Stimulated activated naive CD4-positive, alpha-beta T cell treated with Interleukin-2 at 50 U/mL for 16 hours (primary cell): ENCODE results near the gene ISOC2.

Experiments used
- DNase-seq: peaks from one replicate; lab custom pipeline; 2025; lab: John Stamatoyannopoulos, UW

ISOC2 gene

GRCh38 chr19:55489711-55490477, 28.5 kb upstream of the ISOC2 start:
- no peak for DNase-seq

GRCh38 chr19:55488986-55489710, 27.7 kb upstream of the ISOC2 start:
- DNase-seq, result no peak

DNA sequence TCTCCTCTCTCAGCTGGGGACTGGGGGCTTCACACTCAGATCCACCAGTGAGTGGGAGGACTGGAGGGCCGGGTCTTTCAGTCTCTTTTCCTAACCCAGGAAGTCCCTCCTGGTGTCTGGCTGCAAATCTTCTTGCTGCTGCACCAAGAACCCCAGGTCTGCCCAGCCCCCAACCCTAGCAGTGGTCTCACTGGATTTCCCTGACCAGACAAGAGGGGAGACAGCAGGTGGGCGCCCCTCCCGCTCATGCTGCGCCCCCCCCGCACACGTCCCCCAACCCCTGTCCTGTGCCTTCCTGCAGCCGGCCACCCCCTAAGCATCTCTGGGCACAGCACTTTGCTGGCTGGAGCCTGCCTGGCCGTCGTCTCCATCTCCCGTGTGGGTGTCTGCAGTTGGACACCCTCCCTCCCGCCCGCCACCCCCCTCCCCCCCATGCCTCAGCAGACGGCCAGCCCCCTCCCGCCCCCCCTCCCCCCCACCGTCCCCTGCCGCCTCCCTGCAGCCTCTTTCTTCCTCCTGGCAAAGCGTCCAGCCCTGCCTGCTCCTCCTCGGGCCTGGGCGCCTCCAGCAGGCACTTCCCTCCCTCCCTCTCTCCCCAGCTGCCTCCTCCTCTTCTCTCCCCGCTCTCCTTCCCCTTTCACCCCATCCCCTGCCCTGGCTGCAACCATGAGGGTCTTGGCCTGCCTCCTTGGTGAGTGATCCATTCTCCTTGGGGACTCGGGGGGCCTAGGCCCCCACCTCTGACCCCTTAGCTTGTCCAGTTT, 26.7 kb upstream of the ISOC2 start, which contains the start of gene SSC5D:
Gene SSC5D, plus strand, starts transcription at position 513 of the 764 bp plus-strand sequence. Its CDS starts 154 bp downstream, at position 667.
- no peak for DNase-seq

- DNase-seq, result peak; percentile 35
Measured at GRCh38 chr19:55486971-55487923, 25.8 kb upstream of the ISOC2 start.

DNA sequence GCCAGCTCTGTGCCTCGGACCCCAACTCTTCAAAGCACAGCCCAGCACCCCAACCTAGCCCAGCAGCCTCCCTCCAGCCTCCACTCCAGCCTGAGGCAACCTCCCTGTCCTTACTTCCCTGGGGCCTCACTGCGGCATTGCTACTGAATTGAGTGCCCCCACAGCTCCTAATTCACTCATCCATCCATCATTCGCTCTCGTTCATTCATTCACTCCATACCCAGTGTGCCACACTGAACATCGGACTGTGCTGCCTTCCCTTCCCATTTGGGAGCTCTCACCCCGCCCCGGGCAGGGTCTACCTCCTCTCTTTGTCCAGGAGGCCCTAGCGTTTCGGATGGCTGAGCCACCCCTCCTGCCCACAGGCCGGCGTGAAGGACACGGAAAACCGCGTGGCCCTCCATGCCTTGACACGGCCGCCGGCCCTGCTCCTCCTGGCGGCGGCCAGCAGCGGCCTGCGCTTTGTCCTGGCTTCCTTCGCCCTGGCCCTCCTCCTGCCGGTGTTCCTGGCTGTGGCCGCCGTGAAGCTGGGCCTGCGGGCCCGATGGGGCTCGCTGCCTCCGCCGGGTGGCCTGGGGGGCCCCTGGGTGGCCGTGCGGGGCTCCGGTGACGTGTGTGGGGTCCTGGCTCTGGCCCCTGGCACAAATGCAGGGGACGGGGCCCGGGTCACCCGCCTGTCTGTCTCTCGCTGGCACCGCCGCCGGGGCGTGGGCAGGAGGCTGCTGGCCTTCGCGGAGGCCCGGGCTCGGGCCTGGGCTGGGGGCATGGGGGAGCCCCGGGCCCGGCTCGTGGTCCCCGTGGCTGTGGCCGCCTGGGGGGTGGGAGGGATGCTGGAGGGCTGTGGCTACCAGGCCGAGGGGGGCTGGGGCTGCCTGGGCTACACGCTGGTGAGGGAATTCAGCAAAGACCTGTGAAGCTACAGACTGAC, 24.9 kb upstream of the ISOC2 start:
- DNase-seq, result no peak

DNA sequence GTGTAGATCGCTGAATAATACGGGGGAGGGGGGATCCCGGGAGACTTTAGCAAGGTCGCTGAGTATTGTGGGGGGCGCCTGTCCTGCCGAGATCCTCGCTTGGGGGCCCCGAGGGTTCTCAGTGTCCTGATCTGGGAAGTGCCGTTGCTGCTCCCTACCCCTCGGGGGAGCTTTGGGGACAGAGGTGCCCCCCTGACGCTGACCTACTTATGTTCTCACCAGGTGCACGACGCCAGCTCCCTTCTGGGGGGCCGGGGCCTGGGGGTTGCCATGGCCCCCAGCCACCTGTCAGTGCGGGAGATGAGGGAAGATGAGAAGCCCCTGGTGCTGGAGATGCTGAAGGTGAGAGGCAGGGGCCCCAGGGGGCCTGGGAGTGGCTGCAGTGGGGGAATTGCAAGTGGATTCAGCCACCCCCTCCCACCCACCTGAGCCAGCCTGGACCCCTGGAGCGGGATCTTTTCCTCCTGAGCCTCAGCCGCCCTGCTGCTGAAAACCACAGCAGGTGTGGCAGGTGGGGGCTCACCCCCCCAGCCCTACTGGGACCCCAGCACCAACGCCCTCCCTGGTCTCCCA, 24.1 kb upstream of the ISOC2 start:
- DNase-seq, result no peak

- DNase-seq, result peak; percentile 52
Measured at GRCh38 chr19:55484593-55485438, 23.4 kb upstream of the ISOC2 start, which contains the start of gene NAT14. Gene NAT14, plus strand, starts transcription at chr19:55485188. Its CDS starts 521 bp downstream, at chr19:55485709.

DNA sequence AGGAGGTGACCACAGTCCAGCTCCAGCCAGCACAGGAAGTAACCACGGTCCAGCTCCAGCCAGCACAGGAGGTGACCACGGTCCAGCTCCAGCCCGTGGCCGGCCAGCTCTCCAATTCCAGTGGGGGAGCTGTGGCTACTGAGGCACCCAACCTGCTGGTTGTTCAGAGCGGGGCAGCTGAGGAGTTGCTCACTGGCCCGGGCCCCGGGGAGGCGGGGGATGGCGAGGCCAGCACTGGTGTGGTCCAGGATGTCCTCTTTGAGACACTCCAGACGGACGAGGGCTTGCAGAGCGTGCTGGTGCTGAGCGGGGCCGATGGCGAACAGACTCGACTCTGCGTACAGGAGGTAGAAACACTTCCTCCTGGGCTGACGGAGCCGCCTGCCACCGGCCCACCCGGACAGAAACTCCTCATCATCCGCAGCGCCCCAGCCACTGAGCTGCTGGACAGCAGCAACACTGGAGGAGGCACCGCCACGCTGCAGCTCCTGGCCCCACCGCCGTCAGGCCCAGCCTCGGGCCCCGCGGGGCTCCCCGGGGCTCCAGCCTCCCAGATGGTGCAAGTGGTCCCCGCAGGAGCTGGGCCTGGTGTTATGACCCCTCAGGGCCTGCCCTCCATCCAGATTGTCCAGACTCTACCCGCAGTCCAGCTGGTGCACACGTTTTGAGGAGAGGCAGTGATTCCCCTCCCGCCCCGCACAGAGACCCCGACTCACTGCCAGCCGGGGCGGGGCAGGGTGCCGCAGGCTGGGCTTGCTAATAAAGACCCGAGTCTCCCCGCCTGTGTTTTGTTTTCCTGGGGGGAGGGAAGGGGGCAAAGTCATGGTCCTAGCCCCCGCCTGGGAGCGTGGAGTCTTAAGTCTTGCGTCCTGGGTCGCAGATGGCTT, 22.5 kb upstream of the ISOC2 start:
- no peak for DNase-seq

DNA sequence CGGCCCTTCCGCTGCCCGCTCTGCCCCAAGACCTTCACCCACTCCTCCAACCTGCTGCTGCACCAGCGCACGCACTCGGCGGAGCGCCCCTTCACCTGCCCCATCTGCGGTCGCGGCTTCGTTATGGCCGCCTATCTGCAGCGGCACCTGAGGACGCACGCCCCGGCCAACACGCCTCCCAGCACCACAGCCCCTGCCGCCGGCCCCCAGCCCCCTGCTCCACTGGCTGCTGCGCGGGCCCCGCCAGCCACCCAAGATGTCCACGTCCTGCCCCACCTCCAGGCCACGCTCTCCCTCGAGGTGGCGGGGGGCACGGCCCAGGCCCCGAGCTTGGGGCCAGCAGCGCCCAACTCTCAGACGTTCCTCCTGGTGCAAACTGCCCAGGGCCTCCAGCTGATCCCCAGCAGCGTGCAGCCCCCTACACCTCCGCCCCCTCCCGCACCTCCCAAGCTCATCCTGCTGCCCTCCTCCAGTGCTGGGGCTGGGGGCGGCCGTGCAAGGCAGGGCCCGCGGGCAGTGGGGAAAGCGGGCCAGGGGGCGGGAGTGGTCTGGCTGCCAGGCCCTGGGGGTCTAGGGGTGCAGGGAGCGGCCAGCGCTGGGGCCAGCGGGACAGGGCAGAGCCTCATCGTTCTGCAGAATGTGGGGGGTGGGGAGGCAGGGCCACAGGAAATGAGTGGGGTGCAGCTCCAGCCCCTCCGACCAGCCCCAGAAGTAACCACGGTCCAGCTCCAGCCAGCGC, 21.7 kb upstream of the ISOC2 start:
- DNase-seq, result no peak

DNA sequence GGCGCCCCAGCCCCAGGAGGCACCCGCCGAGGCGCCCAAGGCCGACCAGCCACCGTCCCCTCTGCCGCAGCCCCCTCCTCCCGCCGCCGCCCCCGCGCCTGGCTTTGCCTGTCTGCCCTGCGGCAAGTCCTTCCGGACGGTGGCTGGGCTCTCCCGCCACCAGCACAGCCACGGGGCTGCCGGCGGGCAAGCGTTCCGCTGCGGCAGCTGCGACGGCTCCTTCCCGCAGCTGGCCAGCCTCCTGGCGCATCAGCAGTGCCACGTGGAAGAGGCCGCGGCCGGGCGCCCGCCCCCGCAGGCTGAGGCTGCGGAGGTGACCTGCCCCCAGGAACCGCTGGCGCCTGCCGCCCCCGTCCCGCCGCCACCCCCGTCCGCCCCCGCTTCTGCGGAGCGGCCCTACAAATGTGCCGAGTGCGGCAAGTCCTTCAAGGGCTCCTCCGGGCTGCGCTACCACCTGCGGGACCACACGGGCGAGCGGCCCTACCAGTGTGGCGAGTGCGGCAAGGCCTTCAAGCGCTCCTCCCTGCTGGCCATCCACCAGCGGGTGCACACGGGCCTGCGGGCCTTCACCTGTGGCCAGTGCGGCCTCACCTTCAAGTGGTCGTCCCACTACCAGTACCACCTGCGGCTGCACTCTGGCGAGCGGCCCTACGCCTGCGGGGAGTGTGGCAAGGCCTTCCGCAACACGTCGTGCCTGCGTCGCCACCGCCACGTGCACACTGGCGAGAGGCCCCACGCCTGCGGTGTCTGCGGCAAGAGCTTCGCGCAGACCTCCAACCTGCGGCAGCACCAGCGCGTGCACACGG, 20.9 kb upstream of the ISOC2 start:
- DNase-seq, result no peak

- no peak for DNase-seq
Measured at GRCh38 chr19:55481794-55482155, 20.3 kb upstream of the ISOC2 start.

DNA sequence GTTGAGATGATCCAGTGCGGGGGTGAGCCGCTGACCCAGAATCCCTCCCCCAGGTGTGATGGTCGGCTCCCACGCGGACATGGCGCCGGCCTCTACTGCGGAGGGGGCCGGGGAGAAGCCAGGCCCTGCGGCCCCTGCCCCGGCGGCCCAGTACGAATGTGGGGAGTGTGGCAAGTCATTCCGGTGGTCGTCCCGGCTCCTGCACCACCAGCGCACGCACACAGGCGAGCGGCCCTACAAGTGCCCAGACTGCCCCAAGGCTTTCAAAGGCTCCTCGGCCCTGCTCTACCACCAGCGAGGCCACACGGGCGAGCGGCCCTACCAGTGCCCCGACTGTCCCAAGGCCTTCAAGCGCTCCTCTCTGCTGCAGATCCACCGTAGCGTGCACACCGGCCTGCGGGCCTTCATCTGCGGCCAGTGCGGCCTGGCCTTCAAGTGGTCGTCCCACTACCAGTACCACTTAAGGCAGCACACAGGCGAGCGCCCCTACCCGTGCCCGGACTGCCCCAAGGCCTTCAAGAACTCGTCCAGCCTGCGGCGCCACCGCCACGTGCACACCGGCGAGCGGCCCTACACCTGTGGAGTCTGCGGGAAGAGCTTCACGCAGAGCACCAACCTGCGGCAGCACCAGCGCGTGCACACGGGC, 19.8 kb upstream of the ISOC2 start:
- no peak for DNase-seq

- DNase-seq, result no peak
Measured at GRCh38 chr19:55479451-55480230, 18.2 kb upstream of the ISOC2 start.

GRCh38 chr19:55479045-55479444, 17.6 kb upstream of the ISOC2 start:
- DNase-seq, result no peak

GRCh38 chr19:55478364-55478763, 16.9 kb upstream of the ISOC2 start:
- DNase-seq, result no peak
